Nephron (organoid): ENCODE measurements around the gene SPEM3.
A peak's percentile ranks its signal among the peaks of the same experiment; 100 is the strongest.

Experiments used
- H3K27ac Mint-ChIP-seq, 3 experiments: 2 replicates each; pipeline ENCODE4 v1.8.0; 2020; ENCODE audit warnings: mixed read lengths in 3 of 3, mild to moderate bottlenecking in 2 of 3, moderate library complexity in 1 of 3
- H3K27me3 Mint-ChIP-seq: 2 replicates; pipeline ENCODE4 v1.8.0; 2021; ENCODE audit warnings: low read depth, mild to moderate bottlenecking, moderate library complexity, mixed read lengths
- H3K36me3 Mint-ChIP-seq: 2 replicates; pipeline ENCODE4 v1.8.0; 2020; ENCODE audit warnings: low read depth, mixed read lengths
- H3K4me1 Mint-ChIP-seq: 2 replicates; pipeline ENCODE4 v1.8.0; 2020; ENCODE audit warnings: mixed read lengths
- H3K4me3 Mint-ChIP-seq, 3 experiments: 2 replicates each; pipeline ENCODE4 v1.8.0; 2020; ENCODE audit warnings: mild to moderate bottlenecking in 3 of 3, mixed read lengths in 3 of 3, moderate library complexity in 2 of 3
- H3K9me3 Mint-ChIP-seq: 2 replicates; pipeline ENCODE4 v1.8.0; 2020; ENCODE audit warnings: mixed read lengths
- CTCF ChIP-seq, 3 experiments: fragments of 200-600 bp; sonication (generic); IDR thresholded peaks; one replicate each; pipeline ENCODE4 v1.5.0; 2021; ENCODE audit warnings: antibody characterized with exemption in 3 of 3; ENCODE audit not compliant: unreplicated experiment in 3 of 3

The SPEM3 gene

GRCh38 chr17:7435676-7436555 lies 7.3 kb downstream of the SPEM3 start:
- Mint-ChIP-seq H3K27me3 (peaks cover 22% of the 10 kb centered on the region), H3K36me3 (no peaks in the 10 kb centered on the region), H3K27ac (peak overlapping the region; percentile 78 to 91 (median 88)), H3K4me1 (peaks cover 33% of the 10 kb centered on the region), H3K9me3 (no peaks in the 10 kb centered on the region), H3K4me3 (peak overlapping the region; percentile 87 to 92 (median 91))
- TF ChIP-seq CTCF (IDR thresholded peaks at IDR 0.05; ENCODE audit: unreplicated experiment in 3 of 3): peak in 1 of 3 experiments; percentile 12

- H3K4me1 Mint-ChIP-seq: peaks cover 42% of the 10 kb centered on the region
These were observed 8.1 kb downstream of the SPEM3 start for GRCh38 chr17:7436556-7437368.

GRCh38 chr17:7437369-7437863 lies 8.8 kb downstream of the SPEM3 start:
- H3K4me3 Mint-ChIP-seq: peak overlapping the region; percentile 87 to 92 (median 91)
- no peak for TF ChIP-seq CTCF (IDR thresholded peaks at IDR 0.05; ENCODE audit: unreplicated experiment in 3 of 3)
- no peaks in the 10 kb centered on the region for H3K9me3 Mint-ChIP-seq
- no peaks in the 10 kb centered on the region for H3K36me3 Mint-ChIP-seq
- peaks cover 48% of the 10 kb centered on the region for H3K4me1 Mint-ChIP-seq
- peak overlapping the region; percentile 89 to 97 (median 90) for H3K27ac Mint-ChIP-seq
- H3K27me3 Mint-ChIP-seq: peaks cover 22% of the 10 kb centered on the region

More at GRCh38 chr17:7436556-7437368, 8.1 kb downstream of the SPEM3 start:
- H3K27me3 Mint-ChIP-seq: peaks cover 22% of the 10 kb centered on the region
- peak; percentile 70 to 91 (median 72) for TF ChIP-seq CTCF (IDR thresholded peaks at IDR 0.05; ENCODE audit: unreplicated experiment in 3 of 3)
- H3K27ac Mint-ChIP-seq: peak overlapping the region in 2 of 3 experiments; percentile 53 to 85
- no peaks in the 10 kb centered on the region for H3K9me3 Mint-ChIP-seq
- H3K4me3 Mint-ChIP-seq: peak overlapping the region; percentile 87 to 92 (median 91)
- no peaks in the 10 kb centered on the region for H3K36me3 Mint-ChIP-seq

- Mint-ChIP-seq H3K4me3 (peak overlapping the region; percentile 87 to 92 (median 91)), H3K27me3 (peaks cover 22% of the 10 kb centered on the region), H3K9me3 (no peaks in the 10 kb centered on the region), H3K4me1 (peaks cover 51% of the 10 kb centered on the region), H3K27ac (peak overlapping the region; percentile 89 to 97 (median 90)), H3K36me3 (no peaks in the 10 kb centered on the region)
- no peak for TF ChIP-seq CTCF (IDR thresholded peaks at IDR 0.05; ENCODE audit: unreplicated experiment in 3 of 3)
These were observed 9.4 kb downstream of the SPEM3 start for GRCh38 chr17:7437950-7438614.

- H3K4me1 Mint-ChIP-seq: peaks cover 59% of the 10 kb centered on the region
- H3K4me3 Mint-ChIP-seq: peak overlapping the region; percentile 87 to 92 (median 91)
- H3K9me3 Mint-ChIP-seq: no peaks in the 10 kb centered on the region
- H3K27me3 Mint-ChIP-seq: peaks cover 22% of the 10 kb centered on the region
- no peaks in the 10 kb centered on the region for H3K36me3 Mint-ChIP-seq
- H3K27ac Mint-ChIP-seq: peak overlapping the region; percentile 82 to 90 (median 84)
- TF ChIP-seq CTCF (IDR thresholded peaks at IDR 0.05; ENCODE audit: unreplicated experiment in 3 of 3): no peak
These were observed 10.2 kb downstream of the SPEM3 start for GRCh38 chr17:7438656-7439460.
